ENCODE measurements around the gene TMTC3. TPM values are rescaled to one million over a fixed set of nuclear protein-coding genes. Genes with fewer than 3 reads are reported as not detected.

The TMTC3 gene
- total RNA-seq, 1 donor from 2014 or later = 23.5 TPM

DNA sequence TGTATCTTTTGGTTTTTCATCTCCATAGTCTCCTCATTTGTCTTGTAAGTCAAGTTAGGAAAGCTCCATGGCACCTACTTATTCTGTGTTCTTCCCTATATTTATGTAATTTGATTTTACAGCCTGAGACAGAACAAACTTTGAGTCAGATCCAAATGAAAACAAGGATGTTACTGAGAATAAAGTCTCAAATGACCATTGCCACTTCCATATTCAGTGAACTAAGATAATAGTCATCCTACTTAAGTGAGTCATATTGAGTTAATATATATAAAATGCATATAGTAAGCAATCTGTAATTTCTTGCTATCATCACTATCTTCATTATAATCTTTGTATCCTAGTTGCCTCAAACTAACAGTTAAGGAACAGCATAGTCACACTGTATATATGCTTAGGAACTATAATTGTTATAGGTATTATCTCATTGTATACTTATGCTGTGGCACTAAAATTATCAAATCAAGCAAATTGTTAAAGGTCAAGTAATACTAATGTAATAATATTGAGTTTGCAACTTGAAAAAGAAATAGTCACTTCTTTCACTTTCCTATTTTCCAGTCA is 30.8 kb downstream of the TMTC3 start:
- Histone ChIP-seq H3K4me3 (no peak overlapping the region), H3K4me1 (no peaks in the 10 kb centered on the region), H3K27me3 (no peaks in the 10 kb centered on the region), H3K9me3 (no peaks in the 10 kb centered on the region), H3K36me3 (peaks cover 58% of the 10 kb centered on the region), H3K27ac (no peak overlapping the region)
- no peak for DNase-seq
- no peak for ATAC-seq
- intact Hi-C loops (cut with DNase I) = no loop called here
- TF ChIP-seq CTCF (IDR thresholded peaks at IDR 0.05) = no peak

DNA sequence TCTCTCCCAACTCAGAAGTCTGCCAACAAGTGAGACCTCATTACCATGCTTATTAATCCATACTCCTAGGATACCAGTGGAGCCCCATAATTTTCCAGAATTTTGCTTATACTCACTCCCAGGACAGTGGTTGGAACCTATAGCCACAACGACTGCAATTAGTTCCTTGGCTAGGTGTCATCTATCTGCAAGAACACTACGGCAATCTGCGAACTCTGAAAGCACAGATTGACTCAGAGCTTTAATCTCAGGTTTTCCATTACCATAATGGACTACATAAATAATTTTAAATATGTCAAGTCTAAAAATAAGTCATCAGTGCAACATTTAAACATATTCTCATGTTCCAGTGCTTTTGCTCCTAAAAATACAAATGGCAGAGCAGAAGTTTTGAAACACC is 33.4 kb downstream of the TMTC3 start:
- Histone ChIP-seq H3K27ac (no peak overlapping the region), H3K27me3 (no peaks in the 10 kb centered on the region), H3K4me3 (no peak overlapping the region), H3K4me1 (no peaks in the 10 kb centered on the region), H3K9me3 (no peaks in the 10 kb centered on the region), H3K36me3 (peaks cover 66% of the 10 kb centered on the region)
- intact Hi-C loops (cut with DNase I) = no loop called here
- ATAC-seq (no peak), DNase-seq (no peak)
- no peak for TF ChIP-seq CTCF (IDR thresholded peaks at IDR 0.05)

DNA sequence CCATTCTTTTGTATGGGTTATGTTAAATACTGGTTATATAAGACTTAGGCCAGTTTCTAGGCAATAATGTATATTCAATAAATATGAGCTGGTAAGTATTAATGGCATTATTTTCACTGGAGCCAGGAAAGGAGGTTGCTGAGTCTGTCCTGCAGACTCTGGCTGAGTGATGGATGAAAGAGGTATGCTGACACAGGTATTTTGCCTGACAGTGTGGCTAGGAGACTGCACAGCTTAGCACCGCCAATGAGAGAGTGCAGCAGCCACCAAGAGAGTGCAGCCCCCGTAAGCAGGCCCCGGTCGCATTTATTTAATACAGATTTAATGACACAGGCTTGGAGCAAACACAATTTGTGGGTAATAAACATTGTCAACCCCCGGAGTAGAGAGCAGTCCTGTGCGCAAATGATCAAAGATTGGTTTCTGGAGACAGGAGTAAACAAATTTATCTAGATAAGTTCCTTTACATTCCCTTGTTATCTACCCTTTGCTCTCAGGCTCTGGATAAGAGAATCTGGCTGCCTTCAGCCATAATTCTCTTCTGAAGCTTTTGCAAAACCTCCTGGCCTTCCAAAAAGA is 37.4 kb downstream of the TMTC3 start:
- H3K27me3 ChIP-seq = no peaks in the 10 kb centered on the region
- TF ChIP-seq CTCF (IDR thresholded peaks at IDR 0.05) = no peak
- no peaks in the 10 kb centered on the region for H3K4me1 ChIP-seq
- DNase-seq (no peak), ATAC-seq (no peak)
- no peaks in the 10 kb centered on the region for H3K9me3 ChIP-seq
- intact Hi-C loops (cut with DNase I) = no loop called here
- peaks cover 54% of the 10 kb centered on the region for H3K36me3 ChIP-seq
- no peak overlapping the region for H3K27ac ChIP-seq
- no peak overlapping the region for H3K4me3 ChIP-seq

GRCh38 chr12:88181881-88182280 is 39.8 kb downstream of the TMTC3 start:
- H3K27ac ChIP-seq = no peak overlapping the region
- no peaks in the 10 kb centered on the region for H3K4me1 ChIP-seq
- DNase-seq = no peak
- H3K36me3 ChIP-seq = peaks cover 36% of the 10 kb centered on the region
- H3K27me3 ChIP-seq = no peaks in the 10 kb centered on the region
- no peak for ATAC-seq
- intact Hi-C loops (cut with DNase I) = no loop called here
- no peak for TF ChIP-seq CTCF (IDR thresholded peaks at IDR 0.05)
- H3K4me3 ChIP-seq = no peak overlapping the region
- H3K9me3 ChIP-seq = no peaks in the 10 kb centered on the region

DNA sequence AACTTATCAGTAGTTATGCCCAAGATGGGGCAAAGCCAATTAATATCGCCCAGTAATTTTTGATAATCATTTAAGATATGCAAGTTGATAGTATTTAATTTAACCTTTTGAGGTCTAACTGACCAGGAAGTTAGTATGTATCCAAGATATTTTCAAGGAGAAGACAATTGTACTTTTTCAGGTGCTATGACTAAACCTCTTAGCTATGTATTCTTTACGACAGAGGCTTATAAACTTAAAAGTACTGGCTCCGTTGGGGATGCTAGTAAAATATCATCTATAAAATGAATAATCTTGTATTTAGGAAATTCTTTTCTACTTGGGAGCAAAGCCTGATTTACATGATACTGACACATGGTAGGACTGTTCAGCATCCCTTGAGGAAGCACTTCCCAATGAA is 40.3 kb downstream of the TMTC3 start:
- peaks cover 33% of the 10 kb centered on the region for H3K36me3 ChIP-seq
- intact Hi-C loops (cut with DNase I) = no loop called here
- no peak overlapping the region for H3K4me3 ChIP-seq
- TF ChIP-seq CTCF (IDR thresholded peaks at IDR 0.05) = no peak
- no peak for ATAC-seq
- no peaks in the 10 kb centered on the region for H3K27me3 ChIP-seq
- H3K9me3 ChIP-seq = no peaks in the 10 kb centered on the region
- DNase-seq = no peak
- no peaks in the 10 kb centered on the region for H3K4me1 ChIP-seq
- no peak overlapping the region for H3K27ac ChIP-seq

DNA sequence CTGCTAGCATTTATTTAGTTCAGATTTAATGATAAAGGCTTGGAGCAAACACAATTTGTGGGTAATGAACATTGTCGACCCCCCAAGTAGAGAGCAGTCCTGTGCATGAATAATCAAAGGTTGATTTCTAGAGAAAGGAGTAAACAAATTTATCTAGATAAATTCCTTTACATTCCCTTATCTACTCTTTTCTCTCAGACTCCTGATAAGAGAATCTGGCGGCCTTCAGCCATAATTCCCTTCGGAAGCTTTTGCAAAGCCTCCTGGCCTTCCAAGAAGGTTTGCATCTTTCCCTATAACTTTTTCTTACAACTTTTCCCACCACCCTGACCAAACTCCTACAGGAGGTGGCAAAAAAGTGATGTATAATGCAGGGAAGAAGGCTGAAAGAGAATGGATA is 42.1 kb downstream of the TMTC3 start:
- no peaks in the 10 kb centered on the region for H3K27me3 ChIP-seq
- peaks cover 23% of the 10 kb centered on the region for H3K36me3 ChIP-seq
- H3K4me1 ChIP-seq = no peaks in the 10 kb centered on the region
- H3K27ac ChIP-seq = no peak overlapping the region
- no peak overlapping the region for H3K4me3 ChIP-seq
- TF ChIP-seq CTCF (IDR thresholded peaks at IDR 0.05) = no peak
- intact Hi-C loops (cut with DNase I) = no loop called here
- no peaks in the 10 kb centered on the region for H3K9me3 ChIP-seq
- DNase-seq (no peak), ATAC-seq (no peak)
